VCaP (cell line): ENCODE measurements around the gene SDS.

ENCODE experiments used
- H3K27ac ChIP-seq: fragments of 450-650 bp; 2 replicates; pipeline ENCODE4 v1.5.1; 2017
- TF ChIP-seq, protein P1 (sequence below): fragments of 450-650 bp; conservative IDR thresholded peaks from 2 replicates; pipeline ENCODE4 v1.5.1; 2017; ENCODE audit warnings: mild to moderate bottlenecking, moderate library complexity

SDS gene

DNA sequence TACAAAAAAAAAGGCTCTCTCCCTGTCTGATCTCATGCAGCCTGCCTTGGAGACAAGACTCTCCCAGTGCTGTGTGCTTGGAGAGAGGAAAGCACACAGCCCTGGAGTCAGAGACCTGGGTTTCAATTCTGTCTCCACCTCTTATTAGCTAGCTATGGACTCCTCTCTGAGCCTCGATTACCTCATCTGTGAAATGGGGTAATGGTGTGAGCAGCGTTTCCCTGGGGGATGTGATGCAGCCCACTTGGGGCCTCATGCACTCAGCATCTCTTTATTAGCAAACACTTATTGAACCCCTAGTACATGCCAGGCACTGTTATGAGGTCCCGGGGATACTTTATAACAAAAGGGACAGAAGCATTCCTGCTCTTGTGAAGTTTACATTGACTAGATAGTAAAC lies 12.5 kb downstream of the SDS start:
- TF ChIP-seq, protein P1, sequence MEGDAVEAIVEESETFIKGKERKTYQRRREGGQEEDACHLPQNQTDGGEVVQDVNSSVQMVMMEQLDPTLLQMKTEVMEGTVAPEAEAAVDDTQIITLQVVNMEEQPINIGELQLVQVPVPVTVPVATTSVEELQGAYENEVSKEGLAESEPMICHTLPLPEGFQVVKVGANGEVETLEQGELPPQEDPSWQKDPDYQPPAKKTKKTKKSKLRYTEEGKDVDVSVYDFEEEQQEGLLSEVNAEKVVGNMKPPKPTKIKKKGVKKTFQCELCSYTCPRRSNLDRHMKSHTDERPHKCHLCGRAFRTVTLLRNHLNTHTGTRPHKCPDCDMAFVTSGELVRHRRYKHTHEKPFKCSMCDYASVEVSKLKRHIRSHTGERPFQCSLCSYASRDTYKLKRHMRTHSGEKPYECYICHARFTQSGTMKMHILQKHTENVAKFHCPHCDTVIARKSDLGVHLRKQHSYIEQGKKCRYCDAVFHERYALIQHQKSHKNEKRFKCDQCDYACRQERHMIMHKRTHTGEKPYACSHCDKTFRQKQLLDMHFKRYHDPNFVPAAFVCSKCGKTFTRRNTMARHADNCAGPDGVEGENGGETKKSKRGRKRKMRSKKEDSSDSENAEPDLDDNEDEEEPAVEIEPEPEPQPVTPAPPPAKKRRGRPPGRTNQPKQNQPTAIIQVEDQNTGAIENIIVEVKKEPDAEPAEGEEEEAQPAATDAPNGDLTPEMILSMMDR, result no peak
- no peak overlapping the region for H3K27ac ChIP-seq

DNA sequence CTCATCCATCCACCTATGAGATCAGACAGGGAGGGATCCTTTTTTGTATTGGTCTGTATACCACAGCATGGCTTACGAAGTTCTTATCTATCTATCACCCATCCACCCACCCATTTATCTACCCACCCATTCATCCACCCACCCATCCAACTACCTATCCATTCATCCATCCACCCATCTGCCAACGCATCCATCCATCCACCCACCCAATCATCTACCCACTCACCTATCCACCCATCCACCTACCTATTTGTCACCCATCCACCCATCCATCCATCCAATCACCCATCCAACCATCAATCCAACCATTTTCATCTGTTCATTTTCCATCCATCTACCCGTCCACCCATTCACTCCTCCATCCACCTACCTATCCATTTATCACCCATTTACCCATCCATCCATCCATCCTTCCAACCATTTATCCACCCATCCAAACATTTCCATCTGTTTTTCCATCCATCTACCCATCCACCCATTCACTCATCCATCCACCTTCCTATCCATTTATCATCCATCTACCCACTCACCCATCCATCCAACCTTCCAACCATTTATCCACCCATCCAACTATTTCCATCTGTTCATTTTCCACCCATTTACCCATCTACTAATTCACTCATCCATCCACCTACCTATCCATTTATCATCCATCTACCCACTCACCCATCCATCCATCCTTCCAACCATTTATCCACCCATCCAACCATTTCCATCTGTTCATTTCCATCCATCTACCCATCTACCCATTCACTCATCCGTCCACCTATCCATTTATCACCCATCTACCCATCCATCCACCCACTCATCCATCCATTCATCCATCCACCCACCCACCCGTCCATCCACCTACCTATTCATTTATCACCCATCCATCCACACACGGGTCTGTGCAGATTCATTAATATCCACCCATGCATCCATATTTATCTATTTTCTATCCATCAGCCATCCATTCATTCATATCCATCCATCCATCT lies 13.3 kb downstream of the SDS start:
- TF ChIP-seq, protein P1, result no peak
- no peak overlapping the region for H3K27ac ChIP-seq

DNA sequence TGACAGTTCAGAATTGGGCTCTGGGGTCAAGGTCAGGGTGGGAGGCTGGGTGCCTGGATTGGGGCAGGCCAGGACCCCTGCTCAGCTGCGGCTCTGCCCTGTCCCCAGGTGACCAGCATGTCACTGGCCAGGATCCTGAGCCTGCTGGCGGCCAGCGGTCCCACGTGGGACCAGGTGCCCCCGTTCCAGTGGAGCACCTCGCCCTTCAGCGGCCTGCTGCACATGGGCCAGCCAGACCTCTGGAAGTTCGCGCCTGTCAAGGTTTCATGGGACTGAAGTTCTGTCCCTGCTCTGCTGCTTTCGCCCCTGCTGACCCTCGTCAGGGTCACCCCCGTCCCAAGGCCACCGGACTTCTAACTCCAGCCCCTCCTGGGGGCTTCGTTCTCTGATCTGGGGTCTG lies 15.3 kb downstream of the SDS start:
- no peak overlapping the region for H3K27ac ChIP-seq
- TF ChIP-seq, protein P1, result no peak

DNA sequence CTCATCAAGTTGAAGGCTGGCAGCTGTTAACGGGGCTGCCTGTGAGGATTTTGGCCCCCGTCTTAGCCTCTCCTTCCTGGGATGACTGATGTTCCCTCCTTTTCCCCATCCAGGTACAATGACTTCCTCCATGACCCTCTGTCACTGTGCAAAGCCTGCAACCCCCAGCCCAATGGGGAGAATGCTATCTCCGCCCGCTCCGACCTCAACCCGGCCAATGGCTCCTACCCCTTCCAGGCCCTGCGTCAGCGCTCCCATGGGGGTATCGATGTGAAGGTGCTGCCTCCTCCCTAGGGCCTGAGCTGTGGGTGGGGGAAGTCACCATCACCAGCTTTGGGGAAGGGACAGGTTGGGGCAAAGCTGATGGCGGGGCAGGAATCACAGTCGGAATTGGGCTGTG lies 16.1 kb downstream of the SDS start:
- TF ChIP-seq, protein P1, result no peak
- H3K27ac ChIP-seq, result no peak overlapping the region

DNA sequence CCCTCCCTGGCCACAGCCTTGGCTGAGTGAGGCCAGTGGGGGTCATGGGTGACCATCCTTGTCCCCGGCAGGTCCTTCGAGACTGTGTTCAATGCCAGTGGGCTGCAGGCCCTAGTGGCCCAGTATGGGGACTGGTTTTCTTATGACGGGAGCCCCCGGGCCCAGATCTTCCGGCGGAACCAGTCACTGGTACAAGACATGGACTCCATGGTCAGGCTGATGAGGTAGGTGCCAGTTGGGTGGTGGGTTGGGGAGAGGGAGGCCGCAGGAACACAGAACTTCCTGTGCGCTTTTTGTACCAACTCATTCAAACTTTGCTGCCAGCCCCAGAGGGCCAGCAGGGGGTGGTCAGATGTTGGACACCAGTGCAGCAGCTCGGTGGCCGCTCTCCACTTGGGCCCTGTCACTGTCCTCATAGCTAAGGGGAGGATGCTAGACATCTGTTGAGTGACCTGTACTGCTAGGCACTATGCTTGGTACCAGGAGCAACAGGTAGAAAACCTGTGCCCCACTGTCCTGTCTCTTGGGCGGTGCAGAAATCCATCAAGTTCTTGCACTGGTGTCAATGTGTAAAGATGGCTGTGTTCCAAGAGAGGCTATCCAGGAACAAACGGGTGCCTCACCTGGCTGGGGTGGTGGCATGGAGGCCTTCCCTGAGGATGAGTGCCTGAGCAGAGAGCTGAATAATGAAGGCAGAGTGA lies 16.7 kb downstream of the SDS start:
- H3K27ac ChIP-seq, result no peak overlapping the region
- TF ChIP-seq, protein P1, result no peak

DNA sequence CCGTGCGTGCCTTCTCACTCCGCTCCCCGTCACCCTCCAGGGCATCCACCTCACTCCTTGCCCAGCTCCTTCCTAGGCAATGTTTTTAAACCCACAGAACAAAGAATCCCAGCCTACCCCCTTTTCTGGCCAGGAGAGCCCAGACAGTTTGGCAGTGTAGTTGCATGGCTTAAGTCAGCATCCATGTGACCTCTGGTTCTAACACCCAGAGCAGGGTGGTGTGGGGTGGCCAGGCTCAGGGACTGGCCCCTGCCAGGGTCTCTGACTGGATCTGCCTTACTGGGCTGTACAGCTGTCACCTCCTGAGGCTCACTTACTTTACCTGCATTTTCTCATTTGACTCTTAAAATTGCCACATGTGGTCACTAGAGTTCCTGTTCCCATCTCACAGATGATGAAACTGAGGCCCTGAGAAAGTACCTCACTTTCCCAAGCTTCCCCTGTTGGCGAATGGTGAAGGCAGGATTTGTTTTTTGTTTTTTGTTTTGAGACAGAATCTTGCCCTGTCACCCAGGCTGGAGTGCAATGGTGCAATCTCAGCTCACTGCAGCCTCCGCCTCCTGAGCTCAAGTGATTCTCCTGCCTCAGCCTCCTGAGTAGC lies 18.3 kb downstream of the SDS start:
- no peak overlapping the region for H3K27ac ChIP-seq
- TF ChIP-seq, protein P1, result no peak

DNA sequence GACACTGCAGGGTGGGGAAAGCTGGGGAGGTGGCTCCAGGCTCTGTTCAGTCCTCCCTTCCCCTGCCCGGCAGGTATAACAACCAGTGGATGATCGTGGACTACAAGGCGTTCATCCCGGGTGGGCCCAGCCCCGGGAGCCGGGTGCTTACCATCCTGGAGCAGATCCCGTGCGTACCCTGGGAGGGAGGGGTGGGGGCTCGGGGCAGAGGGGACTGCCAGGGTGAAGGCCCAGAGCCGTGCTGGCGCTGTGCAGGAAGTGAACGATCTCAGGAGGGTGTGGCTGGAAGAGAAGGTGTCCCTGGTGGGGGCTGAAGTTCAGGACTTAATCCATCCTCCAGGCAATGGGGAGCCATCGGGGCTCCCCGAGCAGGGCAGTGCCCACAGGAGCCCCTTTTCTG lies 18.9 kb downstream of the SDS start:
- TF ChIP-seq, protein P1, result no peak
- no peak overlapping the region for H3K27ac ChIP-seq
